Gastroesophageal sphincter (tissue), 4 donors: ENCODE measurements around the gene CRYAB. TPM values are rescaled to one million over a fixed set of nuclear protein-coding genes. Genes with fewer than 3 reads are reported as not detected.
A peak's percentile ranks its signal among the peaks of the same experiment; 100 is the strongest.

Experiments used
- ATAC-seq: fragments of 150-250 bp; one replicate; pipeline ENCODE4 v1.9.1; 2016; ENCODE audit warnings: mild to moderate bottlenecking, moderate library complexity
- H3K27ac ChIP-seq, 4 donors: fragments of 200-600 bp; sonication (generic) in 3 of 4; 1 replicate in 3 of 4; 2 replicates in 1 of 4; pipeline ENCODE4 v1.5.1; 2016 to 2019
- H3K27me3 ChIP-seq: fragments of 200-600 bp; sonication (generic); one replicate; pipeline ENCODE4 v1.5.1; 2019
- H3K36me3 ChIP-seq, 2 donors: fragments of 200-600 bp; sonication (generic); one replicate each; pipeline ENCODE4 v1.5.1; 2019; ENCODE audit warnings: control low read depth in 1 of 2
- H3K4me1 ChIP-seq, 3 donors: fragments of 200-600 bp; sonication (generic); 1 replicate in 2 of 3; 2 replicates in 1 of 3; pipeline ENCODE4 v1.5.1; 2016 to 2019; ENCODE audit warnings: control low read depth in 2 of 3
- H3K4me3 ChIP-seq, 2 donors: fragments of 200-600 bp; sonication (generic); one replicate each; pipeline ENCODE4 v1.5.1; 2019; ENCODE audit warnings: mild to moderate bottlenecking in 1 of 2, moderate library complexity in 1 of 2
- H3K9me3 ChIP-seq, 3 donors: fragments of 200-600 bp; sonication (generic); one replicate each; pipeline ENCODE4 v1.5.1; 2017 to 2019; ENCODE audit warnings: control low read depth in 2 of 3
- CTCF ChIP-seq, 4 experiments: fragments of 200-600 bp in 2 of 4; fragments of 450-650 bp in 2 of 4; sonication (generic) in 1 of 4; IDR thresholded peaks; one replicate each; pipeline ENCODE4 v1.5.1; 2017 to 2019; ENCODE audit warnings: antibody characterized with exemption in 4 of 4, mild to moderate bottlenecking in 2 of 4, moderate library complexity in 2 of 4
- EP300 ChIP-seq: sonication (generic); formaldehyde crosslinking; IDR thresholded peaks from one replicate; pipeline ENCODE4 v1.6.1; 2017; ENCODE audit warnings: antibody characterized with exemption, mild to moderate bottlenecking
- POLR2A ChIP-seq, 2 donors: fragments of 450-650 bp; IDR thresholded peaks; one replicate each; pipeline ENCODE4 v1.6.1; 2017; ENCODE audit warnings: antibody characterized with exemption in 2 of 2, mild to moderate bottlenecking in 2 of 2, moderate library complexity in 1 of 2
- POLR2AphosphoS5 ChIP-seq: sonication (generic); formaldehyde crosslinking; IDR thresholded peaks from one replicate; pipeline ENCODE4 v1.6.1; 2017; ENCODE audit warnings: antibody characterized with exemption
- WGBS, 2 donors: methylation state at CpG; one replicate each; pipeline ENCODE4 v1.1.5; 2018; ENCODE audit warnings: low coverage in 1 of 2; 5-methylcytosine and 5-hydroxymethylcytosine counted together
- total RNA-seq, 4 donors: library from RNA; depleted of rRNA; stranded (reverse); fragments of >200 nt; gene quantifications; one replicate each; pipeline ENCODE4 v1.1.0, GENCODE V29; 2016

The CRYAB gene
- total RNA-seq, 4 donors from 2014 or later, result 254 to 440 (median 294) TPM

DNA sequence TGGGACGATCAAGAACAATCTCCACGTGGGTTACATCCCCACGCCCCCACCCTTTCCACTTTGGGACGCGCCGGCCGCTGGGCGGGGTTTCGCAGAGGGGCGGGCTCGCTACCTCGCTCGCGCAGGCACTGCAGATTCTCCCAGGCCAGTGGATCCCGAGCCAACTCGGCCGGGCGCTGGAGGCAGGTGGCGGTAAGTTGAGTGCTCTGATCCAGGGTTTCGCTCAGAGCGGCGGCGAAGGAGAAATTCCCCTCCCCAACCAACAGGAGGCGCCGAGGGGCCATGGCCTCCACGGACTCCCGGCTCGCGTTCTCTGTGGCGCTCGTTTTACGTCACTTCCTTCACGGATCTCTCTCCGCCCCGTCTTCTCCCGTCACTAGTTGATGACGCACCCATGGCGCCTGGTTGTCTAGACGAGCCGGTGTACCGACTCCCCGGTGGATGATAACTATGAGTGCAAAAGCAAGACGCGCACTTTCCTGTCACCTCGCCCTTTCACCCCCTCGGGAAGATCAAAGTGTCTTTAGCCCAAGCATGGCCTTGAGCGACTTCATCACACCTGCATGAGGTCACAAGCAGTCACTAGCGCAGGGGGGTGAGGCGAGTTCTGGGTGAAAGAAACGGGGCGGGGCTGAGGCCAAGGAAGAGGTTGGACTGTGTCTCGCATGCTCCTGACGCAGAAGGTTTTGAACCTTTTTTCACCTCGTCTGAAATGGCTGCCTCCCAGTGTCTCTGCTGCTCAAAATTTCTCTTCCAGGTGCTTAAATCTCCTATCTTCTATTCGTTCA, 32.5 kb downstream of the CRYAB start, which contains the start of the genes CFAP68 and FDXACB1:
Gene CFAP68, plus strand, starts transcription at position 693 of the 788 bp plus-strand sequence. Its CDS starts 20 bp downstream, at position 713.
Gene FDXACB1, minus strand, starts transcription at position 317 of the 788 bp plus-strand sequence. Its CDS starts 33 bp downstream, at position 284.
- peak; percentile 95 for ATAC-seq
- WGBS, 2 donors, result 0% methylated on average over 6 to 8 of the region's 55 CpGs
- H3K4me3 ChIP-seq, result peak within 1 kb of the TSS; percentile 55 to 65
- no peaks in the 10 kb centered on the region for H3K9me3 ChIP-seq
- peaks cover 0 to 24% (median 5%) of the 10 kb centered on the region in 3 donors for H3K4me1 ChIP-seq
- peak within 1 kb of the TSS; percentile 90 to 96 (median 92) for H3K27ac ChIP-seq
- TF ChIP-seq POLR2AphosphoS5 (peak; percentile 80), POLR2A (IDR thresholded peaks at IDR 0.05) (peak in 1 of 2 donors; percentile 56), EP300 (peak; percentile 83), CTCF (IDR thresholded peaks at IDR 0.05) (peak; percentile 81 to 99 (median 98))
- no peaks in the 10 kb centered on the region for H3K27me3 ChIP-seq
- H3K36me3 ChIP-seq, result peaks cover 0 to 21% of the 10 kb centered on the region in 2 donors

- TF ChIP-seq CTCF (IDR thresholded peaks at IDR 0.05) (no peak), EP300 (no peak), POLR2AphosphoS5 (no peak), POLR2A (IDR thresholded peaks at IDR 0.05) (no peak)
- Histone ChIP-seq H3K4me3 (peak overlapping the region; percentile 55 to 65), H3K27me3 (no peaks in the 10 kb centered on the region), H3K36me3 (peaks cover 0 to 15% of the 10 kb centered on the region in 2 donors), H3K4me1 (peaks cover 0 to 24% (median 5%) of the 10 kb centered on the region in 3 donors), H3K9me3 (no peaks in the 10 kb centered on the region), H3K27ac (peak overlapping the region; percentile 90 to 96 (median 92))
- ATAC-seq, result no peak
- 0 to 2% methylated on average over 10 to 11 of the region's 13 CpGs for WGBS, 2 donors
Measured at GRCh38 chr11:111878385-111878848, 33.2 kb downstream of the CRYAB start.

GRCh38 chr11:111871693-111872161, 39.8 kb downstream of the CRYAB start:
- Histone ChIP-seq H3K9me3 (no peaks in the 10 kb centered on the region), H3K4me1 (peaks cover 0 to 31% (median 2%) of the 10 kb centered on the region in 3 donors), H3K36me3 (peaks cover 0 to 31% of the 10 kb centered on the region in 2 donors), H3K27ac (peak overlapping the region; percentile 45 to 91 (median 90)), H3K27me3 (no peaks in the 10 kb centered on the region), H3K4me3 (peak overlapping the region; percentile 75 to 90)
- TF ChIP-seq POLR2AphosphoS5 (no peak), EP300 (no peak), CTCF (IDR thresholded peaks at IDR 0.05) (no peak), POLR2A (IDR thresholded peaks at IDR 0.05) (no peak)
- ATAC-seq, result no peak
- WGBS, 2 donors, result 45 to 54% methylated on average over 5 of the region's 5 CpGs

- Histone ChIP-seq H3K4me3 (peak within 1 kb of the TSS; percentile 75 to 90), H3K9me3 (no peaks in the 10 kb centered on the region), H3K27ac (peak within 1 kb of the TSS; percentile 45 to 91 (median 90)), H3K36me3 (peaks cover 0 to 37% of the 10 kb centered on the region in 2 donors), H3K4me1 (peaks cover 0 to 31% (median 2%) of the 10 kb centered on the region in 3 donors), H3K27me3 (no peaks in the 10 kb centered on the region)
- 0% methylated on average over 3 to 4 of the region's 51 CpGs for WGBS, 2 donors
- TF ChIP-seq POLR2A (IDR thresholded peaks at IDR 0.05), result peak; percentile 11 to 41
- TF ChIP-seq CTCF (IDR thresholded peaks at IDR 0.05), result peak in 3 of 4 experiments; percentile 24 to 27 (median 24)
- peak; percentile 81 for TF ChIP-seq POLR2AphosphoS5
- no peak for TF ChIP-seq EP300
- peak; percentile 88 for ATAC-seq
Measured at GRCh38 chr11:111870886-111871692, 40.5 kb downstream of the CRYAB start, which contains the start of gene ALG9. Gene ALG9 (minus strand): TSS chr11:111871581. CDS start chr11:111871482, 99 bp downstream.
